ENCODE measurements around the gene LIN28B.

LIN28B gene

GRCh38 chr6:105113422-105113821 lies 156.5 kb downstream of the LIN28B start:
- no peak for DNase-seq

- no peak for DNase-seq
Observed at GRCh38 chr6:105116150-105116549, 159.2 kb downstream of the LIN28B start.

- no peak for DNase-seq
Observed at GRCh38 chr6:105120570-105120969, 163.7 kb downstream of the LIN28B start.

- no peak for DNase-seq
Observed at GRCh38 chr6:105121981-105122380, 165.1 kb downstream of the LIN28B start.

GRCh38 chr6:105122717-105123116 lies 165.8 kb downstream of the LIN28B start:
- DNase-seq, result no peak
